ENCODE measurements around the gene EGLN1. TPM values are rescaled to one million over a fixed set of nuclear protein-coding genes. Genes with fewer than 3 reads are reported as not detected.

Gene EGLN1
- polyA plus RNA-seq, 2 of the 4 experiments (the other 2 are of a cell fraction) = 57.7 to 156 TPM

- POLR2A ChIA-PET = interaction anchor here (1.6 kb wide), 1 partner anchor 58 kb away, joined by 3 read pairs; no protein-coding TSS in a partner anchor
- CTCF ChIA-PET = interaction anchor here (1.1 to 4.0 kb wide), 7 partner anchors 12 to 228 kb away, joined by 3 to 22 read pairs (median 5); partner anchors contain the start of gene EGLN1
- FAIRE-seq = no peak
Observed at GRCh38 chr1:231362325-231362724, 59.8 kb downstream of the EGLN1 start.

GRCh38 chr1:231359113-231359512, 63.0 kb downstream of the EGLN1 start:
- CTCF ChIA-PET = interaction anchor here (1.1 to 6.5 kb wide), 10 partner anchors 12 to 235 kb away, joined by 3 to 54 read pairs (median 6); no protein-coding TSS in a partner anchor
- H3K9me3 ChIP-seq = no peaks in the 10 kb centered on the region
- DNase-seq (ENCODE audit: low read depth in 1 of 2, low spot score in 1 of 2) = peak in 1 of 2 experiments; percentile 39
- FAIRE-seq = no peak
- peak in 1 of 2 experiments; percentile 26; a peak in 1 of 6 replicates for ATAC-seq
- no peak overlapping the region for H3K4me3 ChIP-seq
- 52% methylated on average over 6 of the region's 6 CpGs for WGBS (ENCODE audit: missing lambda C conversion rate)
- no peak overlapping the region for H3K27ac ChIP-seq
- H3K4me2 ChIP-seq = peak overlapping the region; percentile 4; the same call in 1 of the 3 replicates
- TF ChIP-seq E2F6 (IDR thresholded peaks at IDR 0.05; ENCODE audit: borderline replicate concordance, low read depth) (no peak), CEBPB (IDR thresholded peaks at IDR 0.05) (peak in 1 of 2 experiments; percentile 48; a peak in 1 of 4 replicates), FOSL2 (IDR thresholded peaks at IDR 0.05) (no peak), FOSL2 (CRISPR knock-in tag; IDR thresholded peaks at IDR 0.05) (peak; percentile 34)
- POLR2A ChIA-PET = no interaction called here
- H3K4me1 ChIP-seq = peaks cover 37% of the 10 kb centered on the region

More at GRCh38 chr1:231362325-231362724, 59.8 kb downstream of the EGLN1 start:
- Histone ChIP-seq H3K4me1 (peaks cover 27% of the 10 kb centered on the region), H3K9me3 (no peaks in the 10 kb centered on the region), H3K27ac (no peak overlapping the region), H3K4me3 (no peak overlapping the region), H3K4me2 (no peak overlapping the region)
- 95% methylated on average over 1 of the region's 1 CpG for WGBS (ENCODE audit: missing lambda C conversion rate)
- TF ChIP-seq TP53 (CRISPR knock-in tag; IDR thresholded peaks at IDR 0.05) = no peak
- TF ChIP-seq SMC3 (IDR thresholded peaks at IDR 0.05) = no peak
- no peak for TF ChIP-seq TFCP2L1 (CRISPR knock-in tag; IDR thresholded peaks at IDR 0.05)
- TF ChIP-seq JUNB (IDR thresholded peaks at IDR 0.05) = no peak
- TF ChIP-seq CBX8 (IDR thresholded peaks at IDR 0.05) = no peak
- TF ChIP-seq ZSCAN20 (CRISPR knock-in tag; IDR thresholded peaks at IDR 0.05) = no peak
- TF ChIP-seq NFE2L2 (conservative IDR thresholded peaks at IDR 0.05; ENCODE audit: low read length) = no peak
- TF ChIP-seq HMGXB4 (CRISPR knock-in tag; IDR thresholded peaks at IDR 0.05; ENCODE audit: borderline replicate concordance) = no peak
- TF ChIP-seq EHF (CRISPR knock-in tag; IDR thresholded peaks at IDR 0.05) = no peak
- TF ChIP-seq EP300 (IDR thresholded peaks at IDR 0.05) = no peak
- TF ChIP-seq FOSL2 (IDR thresholded peaks at IDR 0.05) = no peak
- TF ChIP-seq FOSL2 (CRISPR knock-in tag; IDR thresholded peaks at IDR 0.05) = no peak
- TF ChIP-seq REST (IDR thresholded peaks at IDR 0.05) = no peak
- TF ChIP-seq RCOR1 (IDR thresholded peaks at IDR 0.05; ENCODE audit: low read depth, low read length) = no peak
- no peak for TF ChIP-seq NR3C1 (IDR thresholded peaks at IDR 0.05)
- TF ChIP-seq CBX2 (IDR thresholded peaks at IDR 0.05; ENCODE audit: borderline replicate concordance, low read depth) = no peak
- TF ChIP-seq HOXB13 (CRISPR knock-in tag; IDR thresholded peaks at IDR 0.05; ENCODE audit: low read depth) = no peak
- no peak for TF ChIP-seq HOXA7 (CRISPR knock-in tag; IDR thresholded peaks at IDR 0.05)
- no peak for DNase-seq (ENCODE audit: low read depth in 1 of 2, low spot score in 1 of 2)
- no peak for ATAC-seq

Measured in A549 (cell line).